HG03045 (cell line): ENCODE results near the gene SNRPA1.
"Not testable (repeated sequence)": the region's sequence is repeated elsewhere in the genome, so short reads cannot be mapped to it uniquely, and the experiment has no call there.

Experiments
- ATAC-seq: cut with Tn5 transposase; IDR thresholded peaks from one replicate; pipeline ENCODE4 v1.9.1; 2021; ENCODE audit warnings: mild to moderate bottlenecking, moderate library complexity; ENCODE audit not compliant: unreplicated experiment

SNRPA1 gene

DNA sequence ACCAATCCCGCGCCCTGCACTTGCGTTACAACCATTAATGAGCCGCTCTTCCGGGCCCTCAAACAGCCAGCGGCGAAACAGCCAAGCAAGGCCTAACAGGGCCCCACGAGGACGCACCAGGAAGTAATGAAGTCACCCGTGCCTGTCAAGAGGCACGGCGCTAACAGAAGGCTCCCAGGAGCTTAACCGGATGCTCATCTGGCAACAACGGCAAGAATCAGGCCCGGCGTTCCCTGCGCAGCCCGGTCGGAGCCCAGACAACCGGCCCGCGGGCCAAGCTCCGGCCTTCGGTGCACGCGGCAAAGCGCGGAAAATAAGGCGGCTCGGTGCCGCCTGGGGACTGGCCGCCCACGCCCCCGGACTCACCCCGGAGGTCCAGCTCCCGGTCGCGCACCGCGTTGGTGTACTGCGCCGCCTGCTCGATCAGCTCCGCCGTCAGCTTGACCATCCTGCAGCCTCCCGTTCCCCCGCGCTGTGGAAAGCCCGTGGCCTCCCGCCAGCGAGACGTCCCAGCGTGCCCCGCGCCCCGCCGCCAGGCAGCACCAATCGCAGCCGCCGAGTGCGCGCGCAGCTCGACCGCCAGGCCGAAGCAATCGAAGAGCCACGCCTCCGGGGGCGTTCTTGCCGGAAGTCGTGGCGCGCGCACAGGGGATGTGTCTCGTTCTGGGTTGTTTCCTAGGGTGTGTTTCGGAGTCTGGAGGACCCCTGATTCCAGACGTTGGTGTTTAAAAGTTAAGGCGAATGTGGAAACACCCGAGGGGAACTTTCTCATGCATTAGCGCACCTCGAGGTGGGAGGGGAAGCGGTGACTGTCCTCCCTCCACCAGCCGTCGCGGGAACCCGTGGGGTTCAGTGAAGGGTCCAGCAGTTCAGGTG lies at the start of gene SNRPA1:
TSS of gene SNRPA1 (minus strand) at position 518 of the 876 bp plus-strand sequence. CDS start at position 448, 70 bp downstream.
- ATAC-seq, result peak; percentile 81

- ATAC-seq, result no peak
These were observed 47.0 kb upstream of the SNRPA1 start for GRCh38 chr15:101342056-101342455.

- ATAC-seq, result no peak
These were observed 43.5 kb upstream of the SNRPA1 start for GRCh38 chr15:101338502-101339057.

DNA sequence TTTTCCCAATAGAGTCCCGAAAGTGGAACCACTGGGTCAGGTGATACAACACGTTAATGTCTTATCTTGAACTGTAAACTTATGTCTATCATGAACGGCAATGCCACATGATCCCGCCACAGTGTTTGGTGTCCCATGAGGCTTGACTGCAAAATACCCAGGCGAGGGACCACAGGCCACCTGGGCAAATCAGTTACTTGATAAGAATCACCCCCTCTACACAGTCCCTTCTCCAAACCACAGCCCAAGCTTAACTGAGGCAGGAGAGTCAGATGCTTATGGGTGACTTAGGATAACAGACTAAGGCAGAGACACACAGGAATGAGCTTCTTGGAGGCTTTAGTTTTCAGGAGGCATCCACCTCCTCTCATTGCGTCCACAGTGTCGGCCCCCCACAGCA lies 42.9 kb upstream of the SNRPA1 start:
- no peak for ATAC-seq

- ATAC-seq, result not testable (repeated sequence)
These were observed 39.1 kb upstream of the SNRPA1 start for GRCh38 chr15:101333907-101334789.

DNA sequence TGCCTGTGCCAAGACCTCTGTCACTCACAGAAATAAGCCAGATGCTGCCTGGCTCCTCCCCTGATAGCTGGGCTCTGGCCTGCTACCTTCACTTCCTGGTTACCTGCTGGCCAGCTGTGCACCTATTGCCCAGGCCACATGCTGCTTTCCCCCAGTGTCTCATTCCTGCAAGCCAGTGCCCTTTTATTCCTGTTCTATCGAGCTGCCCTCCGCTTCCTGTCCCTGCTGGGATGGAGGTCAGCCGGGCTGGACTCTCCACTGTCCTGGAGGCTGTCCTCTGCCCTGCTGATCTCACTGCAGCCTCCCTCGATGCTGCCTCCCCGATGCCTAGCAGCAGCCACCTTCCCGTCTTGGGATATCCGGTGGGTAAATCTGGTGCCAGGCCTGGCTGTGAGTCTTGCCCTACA lies 37.0 kb upstream of the SNRPA1 start:
- ATAC-seq, result no peak

DNA sequence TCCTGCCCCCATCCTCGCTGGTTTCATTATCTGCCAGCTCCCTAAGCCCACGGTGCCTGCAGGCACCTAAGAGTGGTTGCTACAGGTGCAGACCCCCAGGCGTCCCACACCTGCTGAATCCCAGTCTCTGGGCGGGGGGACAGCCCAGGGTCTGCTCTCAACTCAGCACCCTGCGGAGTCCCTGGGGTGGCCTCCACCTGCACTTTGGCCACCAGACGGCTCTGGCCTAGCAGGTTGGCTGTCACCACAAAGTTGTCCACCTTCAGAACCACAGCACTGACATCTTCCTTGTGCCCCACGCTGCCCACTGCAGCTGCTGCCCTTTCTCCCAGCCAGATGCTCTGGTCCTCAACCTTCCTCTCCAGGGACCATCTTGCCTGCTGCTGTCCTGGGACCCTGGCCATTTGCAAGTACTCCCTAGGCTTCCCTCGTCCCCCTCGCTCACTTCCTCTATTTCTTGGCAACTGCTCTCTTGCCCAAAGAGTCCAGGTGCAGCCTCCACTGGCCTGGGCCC lies 34.9 kb upstream of the SNRPA1 start:
- no peak for ATAC-seq

- no peak for ATAC-seq
These were observed 34.3 kb upstream of the SNRPA1 start for GRCh38 chr15:101329309-101329863.

DNA sequence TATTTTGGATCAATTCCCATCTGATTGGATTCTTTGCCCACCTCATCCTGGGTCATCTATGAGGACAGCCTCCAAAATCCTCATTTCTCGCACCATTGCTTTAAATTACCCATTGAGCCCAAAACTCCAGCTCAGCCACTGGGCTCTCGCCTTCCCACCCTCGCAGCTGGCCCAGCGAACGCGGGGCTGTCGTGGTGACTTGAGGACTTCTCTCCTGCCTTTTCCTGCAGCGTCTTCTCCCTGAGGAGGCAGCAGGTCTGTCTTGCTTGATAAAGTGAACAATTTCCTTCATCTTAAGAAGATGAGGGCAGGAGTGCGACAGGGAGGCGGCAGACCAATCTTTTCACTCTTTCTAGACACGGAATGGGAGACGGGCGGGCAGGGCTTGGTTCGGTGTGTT lies 33.0 kb upstream of the SNRPA1 start:
- ATAC-seq, result no peak

GRCh38 chr15:101327147-101327740 lies 32.2 kb upstream of the SNRPA1 start:
- ATAC-seq, result no peak

DNA sequence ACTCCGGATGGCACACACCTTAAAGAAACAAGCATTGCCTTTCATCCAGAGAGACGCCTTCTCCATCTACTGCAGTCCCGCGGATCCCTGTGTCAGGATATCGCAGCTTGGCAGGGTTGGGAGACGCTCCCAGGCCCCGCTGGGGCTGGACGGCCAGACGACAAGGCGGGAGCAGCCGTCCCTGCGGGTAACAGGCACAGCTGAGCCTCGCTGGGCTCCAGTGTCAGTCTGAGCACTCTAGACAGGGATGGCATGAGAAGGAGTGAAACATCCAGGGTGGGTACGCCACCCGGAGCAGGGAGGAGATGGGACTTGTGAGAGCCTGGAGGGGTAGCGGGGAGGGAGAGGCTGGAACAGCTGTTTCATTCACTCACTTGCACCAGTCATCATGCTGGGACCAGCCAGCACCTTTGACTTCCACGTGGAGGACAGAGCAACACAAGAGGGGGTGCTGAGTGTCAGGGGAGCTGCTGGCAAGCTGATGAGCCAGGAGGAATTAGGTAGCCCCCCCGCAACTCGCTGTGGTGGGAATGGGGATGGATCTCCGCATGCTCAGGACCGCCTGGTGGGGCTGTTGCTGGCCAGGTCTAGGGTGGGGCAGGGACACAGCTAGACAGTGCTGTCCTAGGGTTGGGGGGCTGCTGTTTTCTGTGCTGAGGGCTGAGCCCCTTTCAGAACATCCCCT lies 31.6 kb upstream of the SNRPA1 start:
- ATAC-seq, result no peak

- ATAC-seq, result no peak
These were observed 30.9 kb upstream of the SNRPA1 start for GRCh38 chr15:101326026-101326315.

GRCh38 chr15:101325263-101326025 lies 30.4 kb upstream of the SNRPA1 start:
- no peak for ATAC-seq

DNA sequence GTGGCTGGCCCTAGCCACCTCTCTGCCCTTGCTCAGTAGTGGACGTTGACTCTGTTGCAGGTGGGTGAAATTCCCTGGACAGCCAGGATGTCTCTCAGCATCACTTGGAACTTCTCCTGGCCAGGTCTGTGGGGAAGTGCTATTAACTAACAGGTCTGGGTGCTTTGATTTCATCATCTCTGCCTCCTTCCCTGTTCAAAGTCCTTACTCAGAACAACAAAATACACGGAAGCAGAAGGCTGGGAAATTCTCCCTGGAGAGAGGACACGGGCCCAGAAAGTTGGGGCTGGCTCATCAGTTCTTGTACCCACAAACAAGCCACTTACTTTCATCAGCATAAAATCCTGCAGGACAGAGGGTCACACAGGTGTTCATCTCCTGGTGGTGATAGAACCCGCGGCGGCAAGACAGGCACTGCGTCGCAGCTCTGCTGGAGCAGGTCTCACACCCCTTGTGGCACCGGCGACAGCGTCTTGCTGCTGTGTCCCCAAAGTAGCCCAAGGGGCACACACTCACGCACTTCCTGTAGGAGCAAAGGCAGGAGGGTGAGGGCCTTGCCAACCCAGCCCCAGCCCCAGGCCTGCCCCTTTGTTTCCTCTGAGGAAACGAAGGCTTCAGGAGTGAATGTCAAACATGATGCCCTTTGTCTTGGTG lies 29.6 kb upstream of the SNRPA1 start:
- no peak for ATAC-seq

- ATAC-seq, result no peak
These were observed 28.9 kb upstream of the SNRPA1 start for GRCh38 chr15:101323793-101324523.

- no peak for ATAC-seq
These were observed 27.9 kb upstream of the SNRPA1 start for GRCh38 chr15:101322854-101323477.

DNA sequence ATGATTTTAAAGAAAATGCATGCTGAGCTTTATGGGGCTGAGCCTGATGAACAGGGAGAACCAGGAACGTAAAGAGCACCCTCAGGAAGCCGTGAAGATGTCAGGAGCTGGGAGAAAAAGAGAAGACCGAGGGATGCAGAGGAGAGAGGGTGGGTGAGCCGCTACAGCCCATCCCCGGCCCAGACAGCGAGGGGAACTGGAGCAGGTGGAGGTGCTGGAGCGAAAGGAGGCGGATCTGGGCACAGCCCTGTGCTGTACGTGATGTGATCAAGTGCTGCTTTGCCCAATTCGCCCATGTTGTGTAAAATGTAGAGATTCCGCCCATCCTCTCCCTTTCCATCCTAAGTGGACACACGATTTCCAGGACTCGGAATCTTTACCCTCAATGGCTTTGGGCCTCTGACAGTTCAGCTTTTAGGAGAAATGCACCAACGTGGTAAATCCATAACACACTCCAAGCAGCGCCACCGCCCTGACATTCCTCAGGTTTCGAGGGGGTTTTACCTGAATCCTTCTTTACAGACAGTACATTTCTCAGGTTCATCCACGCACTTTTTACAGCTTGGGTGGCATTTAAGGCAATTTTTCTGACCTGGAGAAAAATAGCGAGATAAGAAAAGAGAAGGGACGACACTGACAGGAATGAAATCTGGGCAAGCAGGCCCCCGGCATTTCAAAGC lies 27.1 kb upstream of the SNRPA1 start:
- no peak for ATAC-seq
